H1 (cell line): ENCODE data around the gene PAPSS2.

Source experiments
- CTCF ChIP-seq, 3 experiments: IDR thresholded peaks; 1 replicate in 2 of 3; 2 replicates in 1 of 3; pipeline versions ENCODE4 v1.5.1 to v1.6.1; 2011; ENCODE audit warnings: low read length in 3 of 3, mild to moderate bottlenecking in 3 of 3, inconsistent platforms in 2 of 3, low read depth in 1 of 3, moderate library complexity in 1 of 3; ENCODE audit not compliant: insufficient read depth in 1 of 3; ENCODE audit errors: control extremely low read depth in 1 of 3
- POLR2A ChIP-seq, 2 experiments: IDR thresholded peaks; 1 replicate in 1 of 2; 2 replicates in 1 of 2; pipeline ENCODE4 v1.6.1; 2011; ENCODE audit warnings: low read depth in 2 of 2, low read length in 2 of 2, mild to moderate bottlenecking in 2 of 2; ENCODE audit errors: control extremely low read depth in 1 of 2
- RFX5 ChIP-seq: IDR thresholded peaks from 2 replicates; pipeline ENCODE4 v1.6.1; 2011; ENCODE audit warnings: low read depth, low read length, improper control_type of control experiment, borderline replicate concordance

- no peak for TF ChIP-seq CTCF (IDR thresholded peaks at IDR 0.05; ENCODE audit: control extremely low read depth in 1 of 3, insufficient read depth in 1 of 3, low read depth in 1 of 3, low read length in 3 of 3)
- no peak for TF ChIP-seq POLR2A (IDR thresholded peaks at IDR 0.05; ENCODE audit: control extremely low read depth in 1 of 2, low read depth in 2 of 2, low read length in 2 of 2)
- TF ChIP-seq RFX5 = no peak
Observed at GRCh38 chr10:87761153-87761552, 101.5 kb downstream of the PAPSS2 start.
